WTC11 (cell line): Measurements from ENCODE around the gene MRPL22.

Experiments
- CREB1 ChIP-seq: sonication (generic); formaldehyde crosslinking; IDR thresholded peaks from 2 replicates; pipeline ENCODE4 v1.8.0; 2023; ENCODE audit warnings: mild to moderate bottlenecking, missing genetic modification reagents
- FOXJ3 ChIP-seq: sonication (generic); formaldehyde crosslinking; IDR thresholded peaks from 2 replicates; pipeline ENCODE4 v1.9.0; 2021; ENCODE audit warnings: missing genetic modification reagents, mild to moderate bottlenecking, borderline replicate concordance
- USF2 ChIP-seq: sonication (generic); formaldehyde crosslinking; IDR thresholded peaks from 2 replicates; pipeline ENCODE4 v1.8.1; 2023; ENCODE audit warnings: mild to moderate bottlenecking, missing genetic modification reagents, moderate library complexity
- ZNF281 ChIP-seq: sonication (generic); formaldehyde crosslinking; IDR thresholded peaks from 2 replicates; pipeline ENCODE4 v1.8.0; 2023; ENCODE audit warnings: mild to moderate bottlenecking, missing genetic modification reagents
- TF ChIP-seq, protein P1 (sequence below): fragments of 200-600 bp; IDR thresholded peaks from 2 replicates; pipeline ENCODE4 v1.8.0; 2022; ENCODE audit warnings: antibody characterized with exemption
- TF ChIP-seq, protein P2 (sequence below): sonication (generic); formaldehyde crosslinking; IDR thresholded peaks from 2 replicates; pipeline ENCODE4 v1.8.1; 2023; ENCODE audit warnings: mild to moderate bottlenecking, missing genetic modification reagents, borderline replicate concordance

- TF ChIP-seq USF2 (CRISPR knock-in tag) (no peak), FOXJ3 (CRISPR knock-in tag) (no peak), ZNF281 (CRISPR knock-in tag) (no peak), CREB1 (CRISPR knock-in tag) (no peak)
- TF ChIP-seq, protein P1, sequence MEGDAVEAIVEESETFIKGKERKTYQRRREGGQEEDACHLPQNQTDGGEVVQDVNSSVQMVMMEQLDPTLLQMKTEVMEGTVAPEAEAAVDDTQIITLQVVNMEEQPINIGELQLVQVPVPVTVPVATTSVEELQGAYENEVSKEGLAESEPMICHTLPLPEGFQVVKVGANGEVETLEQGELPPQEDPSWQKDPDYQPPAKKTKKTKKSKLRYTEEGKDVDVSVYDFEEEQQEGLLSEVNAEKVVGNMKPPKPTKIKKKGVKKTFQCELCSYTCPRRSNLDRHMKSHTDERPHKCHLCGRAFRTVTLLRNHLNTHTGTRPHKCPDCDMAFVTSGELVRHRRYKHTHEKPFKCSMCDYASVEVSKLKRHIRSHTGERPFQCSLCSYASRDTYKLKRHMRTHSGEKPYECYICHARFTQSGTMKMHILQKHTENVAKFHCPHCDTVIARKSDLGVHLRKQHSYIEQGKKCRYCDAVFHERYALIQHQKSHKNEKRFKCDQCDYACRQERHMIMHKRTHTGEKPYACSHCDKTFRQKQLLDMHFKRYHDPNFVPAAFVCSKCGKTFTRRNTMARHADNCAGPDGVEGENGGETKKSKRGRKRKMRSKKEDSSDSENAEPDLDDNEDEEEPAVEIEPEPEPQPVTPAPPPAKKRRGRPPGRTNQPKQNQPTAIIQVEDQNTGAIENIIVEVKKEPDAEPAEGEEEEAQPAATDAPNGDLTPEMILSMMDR = no peak
- TF ChIP-seq, protein P2, sequence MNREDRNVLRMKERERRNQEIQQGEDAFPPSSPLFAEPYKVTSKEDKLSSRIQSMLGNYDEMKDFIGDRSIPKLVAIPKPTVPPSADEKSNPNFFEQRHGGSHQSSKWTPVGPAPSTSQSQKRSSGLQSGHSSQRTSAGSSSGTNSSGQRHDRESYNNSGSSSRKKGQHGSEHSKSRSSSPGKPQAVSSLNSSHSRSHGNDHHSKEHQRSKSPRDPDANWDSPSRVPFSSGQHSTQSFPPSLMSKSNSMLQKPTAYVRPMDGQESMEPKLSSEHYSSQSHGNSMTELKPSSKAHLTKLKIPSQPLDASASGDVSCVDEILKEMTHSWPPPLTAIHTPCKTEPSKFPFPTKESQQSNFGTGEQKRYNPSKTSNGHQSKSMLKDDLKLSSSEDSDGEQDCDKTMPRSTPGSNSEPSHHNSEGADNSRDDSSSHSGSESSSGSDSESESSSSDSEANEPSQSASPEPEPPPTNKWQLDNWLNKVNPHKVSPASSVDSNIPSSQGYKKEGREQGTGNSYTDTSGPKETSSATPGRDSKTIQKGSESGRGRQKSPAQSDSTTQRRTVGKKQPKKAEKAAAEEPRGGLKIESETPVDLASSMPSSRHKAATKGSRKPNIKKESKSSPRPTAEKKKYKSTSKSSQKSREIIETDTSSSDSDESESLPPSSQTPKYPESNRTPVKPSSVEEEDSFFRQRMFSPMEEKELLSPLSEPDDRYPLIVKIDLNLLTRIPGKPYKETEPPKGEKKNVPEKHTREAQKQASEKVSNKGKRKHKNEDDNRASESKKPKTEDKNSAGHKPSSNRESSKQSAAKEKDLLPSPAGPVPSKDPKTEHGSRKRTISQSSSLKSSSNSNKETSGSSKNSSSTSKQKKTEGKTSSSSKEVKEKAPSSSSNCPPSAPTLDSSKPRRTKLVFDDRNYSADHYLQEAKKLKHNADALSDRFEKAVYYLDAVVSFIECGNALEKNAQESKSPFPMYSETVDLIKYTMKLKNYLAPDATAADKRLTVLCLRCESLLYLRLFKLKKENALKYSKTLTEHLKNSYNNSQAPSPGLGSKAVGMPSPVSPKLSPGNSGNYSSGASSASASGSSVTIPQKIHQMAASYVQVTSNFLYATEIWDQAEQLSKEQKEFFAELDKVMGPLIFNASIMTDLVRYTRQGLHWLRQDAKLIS (CRISPR knock-in tag) = no peak
Observed at GRCh38 chr5:154966081-154966841, 25.4 kb downstream of the MRPL22 start.
